SKM-1 (cell line): ENCODE measurements around the gene NFAT5.
"Not testable (repeated sequence)": the region's sequence is repeated elsewhere in the genome, so short reads cannot be mapped to it uniquely, and the experiment has no call there.

Experiments
- DNase-seq: peaks from one replicate; lab custom pipeline; 2025; ENCODE audit not compliant: unreplicated experiment; lab: John Stamatoyannopoulos, UW

Gene NFAT5

GRCh38 chr16:69727916-69728270 lies 162.1 kb downstream of the NFAT5 start:
- DNase-seq, result no peak

DNA sequence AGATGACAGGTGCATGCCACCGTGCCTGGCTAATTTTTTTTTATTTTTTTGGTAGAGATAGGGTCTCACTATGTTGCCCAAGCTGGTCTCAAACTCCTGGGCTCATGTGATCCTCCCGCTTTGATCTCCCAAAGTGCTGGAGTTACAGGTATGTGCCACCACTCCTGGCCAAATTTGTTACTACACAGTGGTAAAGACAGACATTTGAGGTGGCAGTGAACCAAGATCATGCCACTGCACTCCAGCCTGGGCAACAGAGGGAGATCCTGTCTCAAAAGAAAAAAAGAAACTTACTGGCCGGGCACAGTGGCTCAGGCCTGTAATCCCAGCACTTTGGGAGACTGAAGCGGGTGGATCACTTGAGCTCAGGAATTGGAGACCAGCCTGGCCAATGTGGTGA lies 163.3 kb downstream of the NFAT5 start:
- DNase-seq, result not testable (repeated sequence)

DNA sequence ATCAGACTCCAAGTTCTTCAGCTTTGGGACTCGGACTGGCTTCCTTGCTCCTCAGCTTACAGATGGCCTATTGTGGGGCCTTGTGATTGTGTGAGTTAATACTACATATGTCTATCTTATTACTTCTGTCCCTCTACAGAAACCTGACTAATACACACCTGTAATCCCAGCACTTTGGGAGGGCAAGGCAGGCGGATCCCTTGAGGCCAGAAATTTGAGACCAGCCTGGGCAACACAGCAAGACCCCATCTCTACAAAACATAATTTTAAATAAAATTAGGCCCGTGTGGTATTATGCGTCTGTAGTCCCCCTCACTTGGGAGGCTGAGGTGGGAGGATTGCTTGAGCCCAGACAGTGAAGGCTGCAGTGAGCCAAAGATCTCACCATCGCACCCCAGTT lies 165.5 kb downstream of the NFAT5 start:
- DNase-seq, result not testable (repeated sequence)

DNA sequence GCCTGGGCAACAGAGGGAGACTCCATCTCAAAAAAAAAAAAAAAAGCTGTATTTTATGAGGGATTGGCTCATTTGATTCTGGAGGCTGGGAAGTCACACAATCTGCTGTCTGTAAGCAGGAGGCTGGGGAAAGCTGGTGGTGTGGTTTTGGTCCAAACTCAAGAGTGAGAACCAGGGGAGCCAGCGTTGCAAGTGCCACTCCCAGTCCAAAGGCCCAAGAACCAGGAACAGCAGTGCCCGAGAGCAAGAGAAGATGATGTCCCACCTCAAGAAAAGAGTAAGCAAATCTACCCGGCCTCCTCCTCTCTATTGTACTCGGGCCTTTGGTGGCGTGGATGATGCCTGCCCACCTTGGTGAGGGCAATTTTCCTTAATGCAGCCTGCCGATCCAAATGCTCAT lies 166.3 kb downstream of the NFAT5 start:
- DNase-seq, result no peak

DNA sequence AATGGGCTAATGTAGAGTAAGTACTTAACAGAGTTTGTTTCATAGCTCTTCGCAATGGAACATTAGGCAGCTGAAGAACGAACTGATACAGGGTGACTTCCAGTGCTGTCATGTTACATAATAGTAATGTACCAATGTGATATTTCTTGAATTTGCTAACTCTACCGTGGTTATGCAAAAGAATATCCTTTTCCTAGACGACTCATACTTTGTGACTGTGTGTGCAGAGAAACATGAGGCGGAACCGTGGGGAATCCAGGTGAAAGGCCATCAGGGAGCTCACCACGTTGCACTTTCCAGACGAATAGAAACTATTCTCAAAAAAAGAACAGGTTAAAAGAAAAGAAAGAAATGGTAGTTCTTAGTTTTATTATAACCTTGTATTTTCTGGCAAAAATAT lies 175.8 kb downstream of the NFAT5 start:
- no peak for DNase-seq

DNA sequence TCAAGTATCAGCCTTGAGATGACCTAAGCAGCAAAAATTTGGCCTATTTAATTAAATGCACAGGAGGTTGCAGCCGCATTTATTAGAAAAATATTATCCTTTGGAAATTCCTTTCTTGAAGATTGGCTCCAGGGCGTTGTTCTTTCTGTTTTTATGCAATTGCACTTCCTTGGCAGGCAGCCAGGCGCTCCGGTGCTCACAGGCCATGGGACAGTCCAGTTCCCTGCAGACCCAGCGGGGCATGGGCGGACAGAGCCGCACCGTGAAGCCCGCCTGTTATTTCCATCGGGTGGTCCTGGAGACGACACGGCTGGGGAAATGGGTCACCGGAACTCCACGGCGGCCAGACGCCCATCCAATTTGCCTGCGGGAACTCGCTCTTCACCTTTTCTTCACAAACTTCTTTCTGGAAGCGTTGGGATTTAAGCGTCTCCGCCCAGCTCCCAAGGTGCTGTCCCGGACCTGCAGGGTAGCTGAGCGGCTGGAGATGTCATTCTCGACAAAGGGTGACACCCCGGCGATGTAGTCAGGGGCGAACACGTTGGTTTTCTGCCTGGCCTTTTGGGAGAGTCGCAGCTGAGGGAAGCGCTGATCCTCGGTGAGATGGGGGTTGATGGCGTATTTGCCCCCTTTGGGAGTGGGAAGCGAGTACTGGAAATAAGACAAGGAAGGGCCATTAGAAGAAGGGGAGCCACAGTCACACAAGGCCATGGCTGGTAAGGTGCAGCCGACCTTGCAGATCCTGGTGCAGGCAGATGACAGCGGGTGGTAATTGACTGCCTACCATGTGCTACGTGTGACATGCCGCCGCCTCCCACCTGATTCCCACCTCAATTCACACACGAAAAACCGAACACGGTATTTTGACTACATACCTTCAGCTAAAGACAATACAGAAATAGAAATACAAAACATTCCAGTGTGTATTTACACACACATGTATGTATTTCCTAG lies 176.5 kb downstream of the NFAT5 start:
- DNase-seq, result no peak

DNA sequence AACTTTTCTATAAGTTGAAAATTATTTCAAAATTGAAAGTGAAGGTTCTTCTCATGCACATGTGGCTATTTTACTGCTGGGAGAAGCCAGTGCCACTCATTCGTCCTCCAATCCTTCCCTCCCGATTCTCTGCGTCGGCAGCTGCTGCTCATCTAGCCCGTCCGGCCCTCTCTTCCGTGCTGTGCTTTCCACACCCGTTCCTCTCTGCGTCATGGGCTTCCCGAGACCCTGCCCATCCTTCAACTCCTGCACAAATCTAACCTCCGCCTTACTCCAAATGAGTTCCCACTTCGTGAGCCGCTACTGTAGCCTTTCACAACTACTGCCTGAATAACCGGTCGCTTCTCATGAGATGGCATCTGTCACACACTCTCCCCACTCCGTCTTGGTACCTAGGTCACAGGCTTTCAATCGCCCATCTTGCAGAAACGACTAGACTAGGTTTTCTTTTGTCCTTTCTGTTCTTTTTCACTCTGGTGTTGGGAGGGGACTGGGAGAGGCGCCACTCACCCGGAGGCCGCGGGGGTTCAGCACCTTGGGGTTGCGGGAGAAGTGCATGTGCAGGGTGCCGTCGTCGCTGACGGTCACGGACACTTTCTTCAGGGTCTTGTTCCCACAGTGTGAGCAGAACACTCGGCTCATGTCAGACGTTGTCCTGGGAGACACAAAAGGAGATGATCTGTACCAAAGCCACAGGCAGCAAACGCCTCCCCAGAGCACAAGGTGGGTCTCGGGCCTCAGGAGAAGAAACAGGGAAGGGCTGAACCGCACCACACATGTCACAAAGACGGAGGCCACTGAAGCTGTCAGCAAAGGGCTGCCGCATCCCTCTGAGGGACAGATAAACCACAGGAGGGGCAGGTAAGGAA lies 178.8 kb downstream of the NFAT5 start:
- DNase-seq, result no peak

DNA sequence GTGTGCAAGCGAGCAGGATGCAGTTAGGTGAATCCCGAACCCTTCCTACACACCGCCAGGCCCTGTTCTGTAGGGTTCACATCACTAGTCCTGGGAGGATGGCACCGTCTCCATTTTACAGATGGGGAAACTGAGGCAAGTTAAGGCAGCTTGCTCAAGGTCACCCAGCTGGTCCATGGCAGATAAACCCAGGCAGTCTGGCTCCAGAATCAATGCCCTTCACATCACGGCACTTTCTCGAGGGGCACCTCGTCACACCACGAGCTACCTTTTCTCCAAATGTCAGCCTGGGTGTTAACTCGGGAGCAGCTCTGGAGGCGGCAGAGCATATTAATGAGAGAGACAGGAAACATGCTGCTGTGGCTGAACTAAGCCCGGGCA lies 179.5 kb downstream of the NFAT5 start:
- DNase-seq, result no peak

GRCh38 chr16:69745959-69746358 lies 180.2 kb downstream of the NFAT5 start:
- no peak for DNase-seq

GRCh38 chr16:69747115-69747514 lies 181.3 kb downstream of the NFAT5 start:
- no peak for DNase-seq

GRCh38 chr16:69748694-69749345 lies 183.1 kb downstream of the NFAT5 start:
- DNase-seq, result no peak

DNA sequence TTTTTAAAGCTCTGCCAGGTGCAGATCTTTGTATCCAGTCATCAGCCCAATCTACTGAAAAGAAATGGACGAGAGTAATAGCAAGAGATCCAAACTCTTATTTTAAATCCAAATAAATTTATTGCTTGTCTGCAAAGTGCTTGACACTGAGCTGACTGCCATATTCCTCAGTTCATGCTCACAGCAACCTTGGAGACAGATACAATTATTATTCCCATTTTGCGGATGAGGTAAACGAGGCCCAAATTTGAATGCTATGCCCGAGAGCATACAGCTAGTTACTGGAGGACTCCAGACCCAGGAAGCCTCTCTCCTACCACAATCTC lies 188.3 kb downstream of the NFAT5 start:
- no peak for DNase-seq
